Lower leg skin (tissue), 3 donors: Measurements from ENCODE around the gene GREM1.

Source experiments
- CTCF ChIP-seq, 3 donors: fragments of 450-650 bp; IDR thresholded peaks; one replicate each; pipeline ENCODE4 v1.5.1; 2016; ENCODE audit warnings: antibody characterized with exemption in 3 of 3, mild to moderate bottlenecking in 3 of 3, moderate library complexity in 2 of 3
- POLR2A ChIP-seq, 2 donors: fragments of 450-650 bp; IDR thresholded peaks; one replicate each; pipeline ENCODE4 v1.6.1; 2016 to 2017; ENCODE audit warnings: antibody characterized with exemption in 2 of 2, mild to moderate bottlenecking in 1 of 2, moderate library complexity in 1 of 2

GRCh38 chr15:32729700-32730395 is 12.0 kb downstream of the GREM1 start:
- no peak for TF ChIP-seq CTCF (IDR thresholded peaks at IDR 0.05)
- no peak for TF ChIP-seq POLR2A (IDR thresholded peaks at IDR 0.05)
